HFF-Myc (cell line): ENCODE results near the gene LMX1B.

Source experiments
- DNase-seq: peaks from one replicate; pipeline ENCODE4 v3.0.0-alpha.2; 2011; ENCODE audit warnings: low read depth; ENCODE audit errors: extremely low read depth
- H3K4me3 ChIP-seq: replicated peaks from 2 replicates; pipeline ENCODE4 v1.5.1; 2011; ENCODE audit warnings: low read depth, mild to moderate bottlenecking, control low read depth, low read length
- CTCF ChIP-seq: IDR thresholded peaks from 2 replicates; pipeline ENCODE4 v1.5.1; 2012; ENCODE audit warnings: mild to moderate bottlenecking, low read depth, low read length, control low read depth; ENCODE audit errors: missing control alignments

LMX1B gene

GRCh38 chr9:126617003-126617822 is 3.5 kb downstream of the LMX1B start:
- no peak overlapping the region for H3K4me3 ChIP-seq
- no peak for DNase-seq
- TF ChIP-seq CTCF, result no peak

- no peak for DNase-seq
- no peak overlapping the region for H3K4me3 ChIP-seq
- no peak for TF ChIP-seq CTCF
These were observed 4.1 kb downstream of the LMX1B start for GRCh38 chr9:126617823-126618165.

GRCh38 chr9:126618190-126618584 is 4.5 kb downstream of the LMX1B start:
- DNase-seq, result no peak
- H3K4me3 ChIP-seq, result no peak overlapping the region
- no peak for TF ChIP-seq CTCF

GRCh38 chr9:126618585-126619360 is 5.0 kb downstream of the LMX1B start:
- no peak overlapping the region for H3K4me3 ChIP-seq
- TF ChIP-seq CTCF, result no peak
- DNase-seq, result no peak

- H3K4me3 ChIP-seq, result no peak overlapping the region
- TF ChIP-seq CTCF, result no peak
- DNase-seq, result no peak
These were observed 5.8 kb downstream of the LMX1B start for GRCh38 chr9:126619361-126620135.

- TF ChIP-seq CTCF, result no peak
- no peak overlapping the region for H3K4me3 ChIP-seq
- DNase-seq, result no peak
These were observed 6.8 kb downstream of the LMX1B start for GRCh38 chr9:126620478-126620877.
